Embryonic facial prominence (tissue), 1 donor: ENCODE measurements around the gene RPL39L.

Experiments
- DNase-seq: peaks from one replicate; pipeline ENCODE4 v3.0.0-alpha.2; 2016; ENCODE audit errors: extremely low spot score

The RPL39L gene

DNA sequence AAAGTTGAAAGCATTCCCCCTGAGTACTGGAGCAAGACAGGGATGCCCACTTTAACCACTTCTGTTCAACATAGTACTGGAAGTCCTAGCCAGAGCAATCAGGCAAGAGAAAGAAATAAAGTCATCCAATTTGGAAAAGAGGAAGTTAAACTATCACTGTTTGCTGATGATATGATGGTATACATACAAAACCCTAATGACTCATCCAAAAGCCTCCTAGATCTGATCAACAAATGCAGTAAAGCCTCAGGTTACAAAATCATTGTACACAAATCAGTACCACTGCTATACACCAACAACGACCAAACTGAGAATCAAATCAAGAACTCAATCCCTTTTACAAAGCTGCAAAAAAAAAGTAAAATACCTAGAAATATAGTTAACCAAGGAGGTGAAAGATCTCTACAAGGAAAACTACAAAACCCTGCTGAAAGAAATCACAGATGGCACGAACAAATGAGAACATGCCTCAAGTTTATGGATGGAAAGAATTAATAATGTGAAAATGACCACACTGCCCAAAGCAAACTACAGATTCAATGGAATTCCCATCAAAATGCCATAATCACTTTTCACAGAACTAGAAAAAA is 40.3 kb downstream of the RPL39L start:
- no peak for DNase-seq

DNA sequence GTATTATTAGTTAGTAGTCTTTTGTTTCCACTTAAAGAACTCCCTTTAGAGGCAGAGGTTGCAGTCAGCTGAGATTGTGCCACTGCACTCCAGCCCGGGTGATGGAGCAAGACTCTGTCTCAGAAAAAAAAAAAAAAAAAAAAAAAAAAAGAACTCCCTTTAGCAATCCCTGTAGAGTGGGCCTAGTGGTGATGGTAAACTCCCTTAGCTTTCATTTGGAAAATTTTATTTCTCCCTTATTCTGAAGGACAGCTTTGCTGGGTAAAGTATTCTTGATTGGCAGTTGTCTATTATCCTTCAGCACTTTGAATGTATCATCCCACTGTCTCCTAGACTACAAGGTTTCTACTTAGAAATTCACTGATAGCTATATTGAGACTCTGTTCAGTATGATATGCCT is 46.0 kb downstream of the RPL39L start:
- DNase-seq = no peak

DNA sequence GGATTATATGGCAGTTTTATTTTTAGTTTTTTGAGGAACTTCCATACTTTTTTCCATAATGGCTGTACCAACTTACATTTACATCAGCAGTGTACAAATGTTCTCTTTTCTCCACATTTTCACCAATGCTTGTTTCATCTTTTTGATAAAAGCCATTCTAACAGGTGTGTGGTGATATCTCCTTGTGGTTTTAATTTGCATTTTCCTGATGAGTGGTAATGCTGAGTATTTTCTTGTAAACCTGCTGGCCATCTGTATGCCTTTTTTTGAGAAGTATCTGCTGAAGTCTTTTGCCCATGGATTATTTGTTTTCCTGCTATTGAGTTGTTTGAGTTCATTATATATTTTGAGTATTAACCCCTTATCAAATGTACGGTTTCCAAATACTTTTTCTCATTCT is 50.6 kb downstream of the RPL39L start:
- no peak for DNase-seq

DNA sequence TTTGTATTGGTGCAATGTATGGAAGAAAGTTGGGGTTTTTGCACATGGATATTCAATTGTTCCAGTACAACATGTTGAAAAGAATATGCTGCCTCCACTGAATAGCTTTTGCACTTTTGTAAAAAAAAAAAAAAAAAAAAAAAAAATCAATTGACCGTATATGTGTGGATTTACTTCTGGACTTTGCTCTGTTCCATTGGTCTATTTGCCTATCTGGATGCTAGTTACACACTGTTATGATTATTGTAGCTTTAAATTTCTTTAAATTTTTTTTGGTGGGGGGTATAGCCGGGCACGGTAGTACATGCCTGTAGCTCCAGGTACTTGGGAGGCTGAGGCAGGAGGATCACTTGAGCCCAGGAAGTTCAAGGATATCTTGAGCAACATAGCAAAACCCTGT is 52.5 kb downstream of the RPL39L start:
- DNase-seq = no peak

DNA sequence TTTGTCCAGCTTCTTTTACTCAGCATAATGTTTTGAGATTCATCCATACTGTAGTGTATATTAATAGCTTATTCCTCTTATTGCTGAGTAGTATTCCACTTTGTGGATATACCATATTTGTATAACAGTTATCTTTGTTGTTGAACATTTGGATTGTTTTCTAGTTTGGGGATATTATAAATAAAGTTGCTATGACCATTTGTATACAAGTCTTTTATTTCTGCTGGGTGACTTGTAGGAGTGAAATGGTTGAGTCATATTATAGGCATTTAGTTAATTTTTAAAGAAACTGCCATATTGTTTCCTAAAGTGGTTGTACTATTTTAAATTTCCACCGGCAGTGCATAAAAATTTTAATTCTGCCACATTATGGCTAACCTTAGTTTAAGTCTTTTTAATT is 53.4 kb downstream of the RPL39L start:
- DNase-seq = no peak

DNA sequence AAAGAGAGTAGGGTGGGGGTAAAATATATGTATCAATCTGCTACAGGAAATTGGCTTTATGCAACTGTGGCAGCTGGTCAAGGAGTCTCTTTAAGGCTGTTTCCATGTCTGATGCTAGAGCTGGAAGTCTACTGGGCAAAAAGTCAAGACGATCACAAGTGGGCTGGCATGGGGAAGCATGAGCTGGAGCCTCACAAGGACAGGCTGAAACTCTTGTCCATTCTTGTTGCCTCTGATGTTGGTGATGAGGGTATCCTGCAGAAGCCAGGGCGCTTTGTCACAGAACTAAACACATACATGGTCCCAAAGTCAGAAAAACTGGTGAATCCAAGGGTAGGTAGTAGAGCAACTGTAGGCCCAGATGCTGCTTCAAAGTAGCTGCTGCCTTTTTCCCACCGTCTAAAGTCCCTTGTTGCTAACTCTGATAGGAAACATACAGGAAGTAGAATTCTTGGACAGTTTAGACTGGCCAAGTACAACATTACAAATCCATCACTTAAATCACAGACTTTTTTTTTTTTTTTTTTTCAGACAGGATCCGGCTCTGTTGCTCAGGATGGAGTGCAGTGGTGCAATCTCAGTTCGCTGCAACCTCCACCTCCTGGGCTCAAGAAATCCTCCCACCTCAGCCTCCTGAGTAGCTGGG is 54.2 kb downstream of the RPL39L start:
- DNase-seq = no peak

DNA sequence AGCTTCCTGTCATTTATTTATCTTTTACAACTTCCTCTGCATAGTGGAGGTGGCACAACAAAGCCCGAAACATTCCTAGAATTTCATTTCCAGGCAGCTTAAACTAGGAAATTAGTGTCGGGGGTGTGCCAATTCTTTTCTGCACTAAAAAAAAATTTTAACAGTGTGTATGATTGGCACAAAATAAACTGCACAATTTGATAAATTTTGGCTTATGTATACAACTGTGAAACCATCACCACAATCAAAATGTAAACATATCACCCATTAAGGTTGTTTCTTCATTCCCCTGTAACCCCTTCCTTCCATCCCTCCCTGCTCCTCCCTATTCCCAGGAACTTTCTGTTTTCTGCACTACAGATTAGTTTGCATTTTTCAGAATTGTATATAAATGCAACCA is 54.7 kb downstream of the RPL39L start:
- DNase-seq = no peak

DNA sequence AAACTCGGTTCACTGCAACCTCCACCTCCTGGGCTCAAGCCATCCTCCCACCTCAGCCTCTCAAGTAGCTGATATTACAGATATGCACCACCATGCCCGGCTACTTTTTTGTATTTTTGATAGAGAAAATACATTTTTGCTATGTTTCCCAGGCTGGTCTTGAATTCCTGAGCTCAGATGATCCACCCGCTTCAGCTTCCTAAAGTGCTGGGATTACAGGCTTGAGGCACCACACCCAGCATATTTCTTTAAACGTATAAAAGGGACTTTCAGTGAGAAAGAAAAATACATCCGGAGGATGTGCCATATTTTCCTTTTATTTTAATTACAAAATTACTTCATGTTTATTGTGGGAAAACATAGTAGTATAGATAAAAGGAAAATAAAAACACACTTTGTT is 55.2 kb downstream of the RPL39L start:
- DNase-seq = no peak

DNA sequence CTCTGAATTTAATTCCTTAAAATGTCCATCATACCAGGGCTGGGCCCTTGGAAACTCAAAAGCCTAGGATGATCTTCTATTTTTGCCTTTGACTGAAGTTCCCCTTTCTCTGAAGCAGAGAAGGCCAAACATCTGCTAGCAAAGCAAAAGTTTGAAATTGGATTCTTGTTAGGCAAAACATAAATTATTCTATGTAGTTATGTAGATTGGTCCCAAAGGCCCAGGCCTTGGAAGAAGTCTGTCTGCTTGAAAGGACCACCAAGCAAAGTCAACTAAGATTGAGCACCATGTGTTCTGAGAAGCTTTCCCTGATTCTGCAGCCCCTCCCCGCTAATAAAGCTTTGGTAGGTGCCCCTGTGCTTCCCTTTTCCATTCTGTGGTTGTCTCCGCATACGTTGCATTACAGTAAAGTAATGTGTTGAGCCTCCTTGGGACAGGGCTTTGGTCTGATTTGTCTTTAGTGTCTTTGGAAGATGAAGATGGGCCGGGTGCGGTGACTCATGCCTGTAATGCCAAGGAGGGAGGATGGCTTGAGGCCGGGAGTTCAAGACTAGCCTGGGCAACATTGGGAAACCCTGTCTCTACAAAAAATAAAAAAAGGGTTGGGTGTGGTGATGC is 56.4 kb downstream of the RPL39L start:
- no peak for DNase-seq

DNA sequence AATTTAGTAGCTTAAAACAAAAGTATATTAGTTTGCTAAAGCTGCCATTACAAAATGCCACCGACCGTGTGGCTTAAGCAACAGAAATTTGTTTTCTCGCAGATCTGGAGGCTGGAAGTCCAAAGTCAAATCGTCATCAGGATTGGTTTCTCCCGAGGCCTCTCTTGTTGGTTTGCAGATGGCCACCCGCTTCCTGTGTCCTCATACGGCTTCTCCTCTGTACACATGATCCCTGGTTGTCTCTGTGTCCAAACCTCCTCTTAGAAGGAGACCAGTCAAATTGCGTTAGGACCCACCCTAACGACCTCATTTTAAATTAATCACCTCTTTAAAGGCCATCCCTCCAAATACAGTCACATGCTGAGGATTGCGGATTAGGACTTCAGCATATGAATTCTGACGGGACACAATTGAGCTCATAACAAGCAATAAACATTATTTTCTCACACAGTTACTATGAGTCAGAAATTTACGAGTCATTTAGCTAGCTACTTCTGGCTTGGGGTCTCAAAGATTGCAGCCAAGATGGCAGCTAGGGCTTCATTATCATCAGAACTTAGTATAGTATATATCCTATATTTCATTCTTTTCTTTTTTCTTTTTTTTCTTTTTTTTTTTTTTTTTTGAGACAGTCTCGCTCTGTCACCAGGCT is 58.4 kb downstream of the RPL39L start:
- no peak for DNase-seq

DNA sequence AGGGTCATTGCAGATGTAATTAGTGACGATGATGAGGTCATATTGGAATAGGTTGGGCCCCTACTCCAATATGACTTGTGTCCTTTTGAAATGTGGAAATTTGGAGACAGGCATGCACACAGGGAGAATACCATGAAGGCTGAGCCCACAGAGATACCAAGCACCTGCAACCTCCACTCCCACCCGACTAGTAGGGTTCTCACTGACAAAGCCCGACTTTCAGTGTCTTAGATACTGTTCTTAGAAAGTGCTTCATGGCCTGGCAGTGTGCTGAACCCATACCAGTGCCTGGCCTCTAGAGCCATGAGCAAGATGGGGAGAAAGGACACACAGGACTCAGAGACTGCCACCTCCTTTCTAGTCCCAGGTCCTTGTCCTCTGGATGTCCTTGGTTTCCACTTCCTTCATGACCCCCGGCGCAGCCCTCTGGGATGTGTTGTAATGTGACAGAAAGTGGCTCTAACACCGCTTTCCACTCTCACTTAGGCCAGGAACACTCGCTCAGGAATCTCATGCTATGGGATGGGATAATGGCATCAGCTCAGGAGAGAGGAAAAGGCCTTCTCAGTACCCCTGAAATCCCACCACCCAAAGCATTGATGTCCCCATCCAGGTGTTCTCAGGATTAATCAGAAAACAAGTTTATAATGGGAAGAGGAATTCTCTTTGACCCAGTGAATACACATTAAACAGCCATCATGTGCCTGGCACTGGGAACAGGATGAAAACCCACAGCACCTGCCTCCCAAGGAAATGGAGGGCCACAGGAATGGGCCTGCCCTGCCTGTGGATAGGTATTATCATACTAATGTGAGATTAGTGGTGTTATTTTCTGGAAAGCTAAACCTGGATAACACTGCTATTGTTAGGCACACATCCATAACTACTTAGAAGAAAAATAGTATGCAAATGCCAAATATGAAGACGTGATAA is 59.9 kb downstream of the RPL39L start:
- DNase-seq = no peak

DNA sequence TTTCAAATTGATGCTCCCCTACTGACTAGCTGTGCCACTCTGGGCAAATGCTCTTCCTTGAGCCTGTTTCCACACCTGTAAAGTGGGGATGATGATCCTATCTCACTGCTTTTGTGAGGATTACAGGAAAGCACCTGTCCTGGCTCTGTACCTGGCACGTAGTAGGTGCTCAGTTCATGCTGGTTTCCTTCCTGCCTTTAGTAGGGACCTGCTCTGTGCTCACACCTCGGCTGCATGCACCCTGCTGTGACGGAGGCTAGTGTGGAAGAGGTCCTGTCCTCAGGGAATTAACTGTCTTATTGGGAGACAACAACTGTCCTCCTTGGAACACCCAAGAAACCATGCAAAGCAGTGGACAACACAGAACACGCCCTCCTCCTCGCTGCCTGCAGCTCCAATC is 61.8 kb downstream of the RPL39L start:
- no peak for DNase-seq

DNA sequence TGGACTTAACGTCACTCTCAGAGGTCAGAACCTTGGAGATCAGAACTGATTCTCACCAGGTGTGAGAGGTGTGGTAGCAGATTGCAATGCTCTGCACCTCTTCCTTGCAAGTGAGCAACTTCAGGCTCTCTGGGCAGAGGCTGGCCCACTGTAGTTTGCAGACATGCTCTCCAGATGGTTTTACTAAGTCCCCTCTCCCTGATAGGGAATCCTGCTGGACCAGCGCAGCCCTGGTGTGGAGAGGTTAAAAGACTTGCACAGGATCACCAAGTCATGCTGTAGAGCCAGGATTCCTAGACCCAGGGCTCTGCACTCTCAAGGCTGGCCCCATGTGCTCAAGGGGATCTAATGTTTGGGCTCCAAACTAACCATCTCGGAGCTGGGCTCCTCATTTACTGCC is 62.2 kb downstream of the RPL39L start:
- no peak for DNase-seq

DNA sequence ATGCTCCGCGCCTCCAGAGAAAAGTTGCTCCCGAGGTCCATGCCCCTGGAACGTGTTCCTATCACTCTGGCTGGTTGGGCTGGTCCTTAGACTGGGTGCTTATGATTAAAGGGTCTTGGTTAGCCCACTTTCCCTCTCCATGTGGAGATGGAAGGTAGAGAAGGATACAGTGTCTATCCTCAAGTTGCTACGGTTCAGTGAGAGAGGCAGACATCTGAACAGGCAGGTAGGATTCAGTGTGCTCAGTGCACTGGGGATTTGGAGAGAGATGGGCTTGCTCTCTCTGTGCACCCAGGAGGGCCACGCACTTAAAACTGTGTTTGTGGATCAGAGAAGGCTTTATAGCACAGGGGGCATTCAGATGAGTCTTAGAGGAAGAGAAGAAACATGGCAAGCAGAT is 63.0 kb downstream of the RPL39L start:
- DNase-seq = no peak

DNA sequence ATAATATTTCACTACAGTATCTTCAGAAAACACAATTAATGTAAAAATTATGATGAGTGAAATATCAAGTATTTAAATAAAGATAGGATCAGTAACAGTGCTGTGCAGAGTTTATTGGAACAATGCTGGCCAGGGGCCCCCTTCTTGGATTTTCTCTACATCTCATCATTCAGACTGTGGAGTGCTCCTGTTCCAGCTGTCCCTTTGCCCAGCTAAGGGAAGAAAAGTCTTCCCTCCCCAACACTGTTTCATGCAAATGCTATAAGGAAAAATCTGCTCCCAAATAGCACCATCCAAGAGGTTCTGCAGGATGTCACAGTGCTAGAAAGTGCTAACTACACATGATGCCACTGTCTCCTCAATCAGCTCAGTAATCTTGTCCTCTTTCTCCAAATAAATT is 64.5 kb downstream of the RPL39L start:
- DNase-seq = no peak

DNA sequence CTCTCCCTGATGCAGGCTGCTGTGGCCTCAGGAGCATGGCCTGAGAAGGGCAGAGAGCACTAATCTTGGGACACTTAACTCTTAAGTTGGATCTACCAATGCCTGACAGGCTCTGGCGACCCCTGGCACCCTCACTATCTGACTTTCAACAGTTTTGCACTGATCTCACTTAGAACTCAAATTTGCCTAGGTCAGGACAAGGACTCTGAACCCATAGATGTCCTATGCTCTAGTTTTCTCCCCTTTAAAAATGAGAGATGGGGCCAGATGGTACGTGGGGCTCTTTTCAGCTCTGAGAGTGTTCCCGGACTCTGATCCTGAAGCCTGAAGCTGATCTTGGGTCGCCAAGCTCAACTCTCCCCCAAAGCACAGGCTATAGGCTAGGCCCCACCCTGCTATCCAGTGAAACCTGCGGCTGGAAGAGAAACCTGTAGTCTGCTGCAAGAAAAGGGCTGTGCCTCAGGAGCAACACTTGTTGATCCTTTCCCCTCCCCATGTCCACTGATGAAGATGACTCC is 65.7 kb downstream of the RPL39L start:
- DNase-seq = no peak

DNA sequence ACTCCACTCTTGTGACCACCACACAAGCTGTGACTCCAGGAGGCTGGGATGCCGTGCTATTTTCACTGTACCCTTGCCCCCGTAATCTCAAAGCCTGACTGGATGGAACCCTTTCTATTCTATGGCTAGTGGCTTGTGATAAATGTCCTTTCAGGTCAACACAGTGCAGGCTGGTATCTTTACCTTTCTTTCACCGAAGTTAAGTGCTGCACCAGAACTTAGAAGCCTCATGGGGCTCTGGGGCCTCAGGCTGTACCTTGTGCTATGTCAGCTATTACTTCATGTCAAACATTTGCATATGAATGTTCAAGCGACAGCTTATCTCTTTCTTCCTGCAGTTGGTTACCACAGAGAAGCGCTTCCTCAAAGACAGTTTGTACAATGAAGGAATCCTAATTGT is 66.8 kb downstream of the RPL39L start:
- DNase-seq = no peak

DNA sequence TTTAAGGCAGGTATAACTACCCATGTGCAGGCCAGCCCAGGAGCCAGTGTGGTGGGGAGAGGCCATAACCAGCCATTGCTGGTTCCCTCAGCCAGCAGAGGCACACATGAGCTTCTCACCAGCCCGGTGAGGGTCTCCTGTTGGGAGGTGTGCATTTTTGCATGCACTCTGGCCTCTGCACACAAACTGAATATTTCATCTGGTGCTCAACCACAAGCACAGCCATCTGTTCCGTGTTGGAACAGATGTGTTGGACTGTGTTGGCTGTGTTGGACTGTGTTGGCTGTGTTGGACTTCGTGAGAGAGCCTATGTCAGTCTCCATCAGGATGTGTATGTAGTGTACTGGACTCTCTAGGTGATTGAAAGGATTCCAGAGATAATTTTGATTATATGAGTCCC is 67.2 kb downstream of the RPL39L start:
- no peak for DNase-seq
